Ovary (tissue), 9 donors: ENCODE data around the gene ATP8A1. TPM values are rescaled to one million over a fixed set of nuclear protein-coding genes. Genes with fewer than 3 reads are reported as not detected.

Source experiments
- DNase-seq, 5 donors: peaks; one replicate each; pipeline ENCODE4 v3.0.0-alpha.2; 2019 to 2020
- H3K27ac ChIP-seq, 2 donors: fragments of 200-600 bp; one replicate each; pipeline versions ENCODE4 v1.5.1 to v1.8.0; 2019 to 2022
- H3K27me3 ChIP-seq: fragments of 200-600 bp; one replicate; pipeline ENCODE4 v1.8.0; 2022
- H3K36me3 ChIP-seq: fragments of 200-600 bp; sonication (generic); one replicate; pipeline ENCODE4 v1.5.1; 2019
- H3K4me1 ChIP-seq: one replicate; pipeline ENCODE4 v1.8.1; 2013; ENCODE audit warnings: mild to moderate bottlenecking, moderate library complexity; ENCODE audit not compliant: insufficient read depth
- H3K4me3 ChIP-seq: fragments of 200-600 bp; sonication (generic); one replicate; pipeline ENCODE4 v1.5.1; 2017
- H3K9me3 ChIP-seq, 2 donors: fragments of 200-600 bp in 1 of 2; sonication (generic) in 1 of 2; one replicate each; pipeline versions ENCODE4 v1.5.1 to v1.8.1; 2013 to 2019; ENCODE audit warnings: mild to moderate bottlenecking in 1 of 2, moderate library complexity in 1 of 2
- CTCF ChIP-seq, 3 donors: fragments of 450-650 bp in 2 of 3; fragments of 200-600 bp in 1 of 3; IDR thresholded peaks; one replicate each; pipeline versions ENCODE4 v1.5.1 to v1.8.0; 2016 to 2022; ENCODE audit warnings: antibody characterized with exemption in 3 of 3, mild to moderate bottlenecking in 1 of 3
- EP300 ChIP-seq: sonication (generic); formaldehyde crosslinking; IDR thresholded peaks from one replicate; pipeline ENCODE4 v1.6.1; 2017; ENCODE audit warnings: antibody characterized with exemption
- POLR2A ChIP-seq: fragments of 450-650 bp; IDR thresholded peaks from one replicate; pipeline ENCODE4 v1.6.1; 2017; ENCODE audit warnings: antibody characterized with exemption, mild to moderate bottlenecking, moderate library complexity
- WGBS, 3 donors: extraction: QIAGEN DNeasy Blood & Tissue Kit in 1 of 3; methylation state at CpG; one replicate each; pipeline versions ENCODE4 v1.1.5 to v1.1.7; 2013 to 2017; 5-methylcytosine and 5-hydroxymethylcytosine counted together
- intact Hi-C, 4 donors: fragments of 100-400 bp; cut with DNase I; formaldehyde crosslinking; loops; one replicate each; pipeline versions ENCODE4 v1.11.0 to v1.15.1; 2022 to 2023
- polyA plus RNA-seq, 2 donors: library from polyadenylated mRNA; stranded (reverse); fragments of 200-250 nt in 1 of 2; fragments of 350-450 nt in 1 of 2; fragmentation: Illumina TruSeq in 1 of 2; extraction: RNeasy Lipid Tissue Mini Kit (QIAGEN cat#74804) in 1 of 2; gene quantifications; one replicate each; pipeline ENCODE4 v1.2.3, GENCODE V29; 2013 to 2014
- total RNA-seq, 7 donors: library from RNA; depleted of rRNA in 2 of 7; stranded (reverse); fragments of >200 nt in 2 of 7; fragmentation: NEBNext Ultra II Directional in 3 of 7; extraction: Animal tissue kit (Norgen Biotek cat#: 25700) in 3 of 7; gene quantifications; one replicate each; pipeline versions ENCODE4 v1.1.0 to v1.2.4, GENCODE V29; 2016 to 2023
- donor health status: DM: no; HTN: no; CAD: no; lungs with moderate emphysema.
- donor health status: DM: no; HTN: no; CAD: no.
- donor health status: Bipolar disorder and iron deficiency.
- donor health status: DM: yes; HTN: yes; CAD: no.
- donor health status: DM: no; HTN: no; CAD: no.
- donor health status: DM: yes; HTN: yes; CAD: no.

The ATP8A1 gene
- total and polyA plus RNA-seq, 9 donors = 10.0 to 73.2 (median 21.6) TPM

DNA sequence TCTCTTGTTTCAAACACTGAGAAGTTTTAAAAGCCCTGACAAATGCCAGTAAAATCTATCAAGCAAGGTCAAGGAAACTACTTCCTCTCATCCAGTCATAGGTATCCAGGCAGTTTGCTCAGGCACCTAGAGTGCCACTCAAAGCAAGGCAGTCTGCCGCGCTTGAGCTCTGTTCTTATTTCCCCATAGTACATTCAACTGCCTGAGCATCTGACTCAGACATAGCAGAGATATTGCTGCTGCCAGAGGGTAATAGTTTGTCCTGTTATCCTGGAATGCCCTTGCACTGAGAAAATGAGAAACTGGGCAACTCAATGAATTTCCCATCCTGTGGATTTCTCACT, 16.1 kb upstream of the ATP8A1 start:
- H3K27ac ChIP-seq = no peak overlapping the region
- no peaks in the 10 kb centered on the region for H3K36me3 ChIP-seq
- no peak for TF ChIP-seq CTCF (IDR thresholded peaks at IDR 0.05)
- no peak for TF ChIP-seq EP300
- TF ChIP-seq POLR2A = no peak
- no peaks in the 10 kb centered on the region for H3K9me3 ChIP-seq
- intact Hi-C loops = no loop called here
- DNase-seq = peak in 1 of 5 donors; percentile 14
- no peaks in the 10 kb centered on the region for H3K27me3 ChIP-seq
- H3K4me1 ChIP-seq = no peaks in the 10 kb centered on the region
- WGBS, 3 donors = 7 to 10% (median 9%) methylated on average over 2 of the region's 2 CpGs
- H3K4me3 ChIP-seq = no peak overlapping the region

GRCh38 chr4:42672359-42673081, 15.6 kb upstream of the ATP8A1 start:
- no peak for TF ChIP-seq POLR2A
- Histone ChIP-seq H3K4me1 (no peaks in the 10 kb centered on the region), H3K4me3 (no peak overlapping the region), H3K9me3 (no peaks in the 10 kb centered on the region), H3K36me3 (no peaks in the 10 kb centered on the region), H3K27me3 (no peaks in the 10 kb centered on the region), H3K27ac (no peak overlapping the region)
- no peak for DNase-seq
- intact Hi-C loops = no loop called here
- 34 to 46% (median 40%) methylated on average over 2 of the region's 2 CpGs for WGBS, 3 donors

- 51 to 65% (median 58%) methylated on average over 4 of the region's 4 CpGs for WGBS, 3 donors
- no peaks in the 10 kb centered on the region for H3K27me3 ChIP-seq
- no peaks in the 10 kb centered on the region for H3K4me1 ChIP-seq
- no peaks in the 10 kb centered on the region for H3K9me3 ChIP-seq
- no peak overlapping the region for H3K27ac ChIP-seq
- no peaks in the 10 kb centered on the region for H3K36me3 ChIP-seq
- H3K4me3 ChIP-seq = no peak overlapping the region
- intact Hi-C loops = no loop called here
- TF ChIP-seq EP300 = no peak
- no peak for TF ChIP-seq POLR2A
- no peak for TF ChIP-seq CTCF (IDR thresholded peaks at IDR 0.05)
- no peak for DNase-seq
These were observed 14.7 kb upstream of the ATP8A1 start for GRCh38 chr4:42671431-42672194.

GRCh38 chr4:42658261-42658660, 1.4 kb upstream of the ATP8A1 start:
- DNase-seq = no peak
- Histone ChIP-seq H3K27me3 (no peaks in the 10 kb centered on the region), H3K27ac (peak overlapping the region in 1 of 2 donors; percentile 88), H3K9me3 (no peaks in the 10 kb centered on the region), H3K4me1 (peaks cover 6% of the 10 kb centered on the region), H3K4me3 (no peak overlapping the region), H3K36me3 (no peaks in the 10 kb centered on the region)
- WGBS, 3 donors = 45 to 55% (median 54%) methylated on average over 2 of the region's 2 CpGs
- intact Hi-C loops = loop anchor here in 1 of 4 donors (10.0 kb wide), 1 partner anchor 73 kb away; no protein-coding TSS in a partner anchor
- TF ChIP-seq EP300 = no peak
- TF ChIP-seq CTCF (IDR thresholded peaks at IDR 0.05) = no peak
- TF ChIP-seq POLR2A = no peak

- Histone ChIP-seq H3K4me3 (peak overlapping the region; percentile 64), H3K9me3 (no peaks in the 10 kb centered on the region), H3K4me1 (peaks cover 6% of the 10 kb centered on the region), H3K27ac (peak overlapping the region; percentile 61 to 88), H3K36me3 (no peaks in the 10 kb centered on the region), H3K27me3 (no peaks in the 10 kb centered on the region)
- 0% methylated on average over 27 to 31 of the region's 31 CpGs for WGBS, 3 donors
- intact Hi-C loops = loop anchor here in 1 of 4 donors (10.0 kb wide), 1 partner anchor 72 kb away; no protein-coding TSS in a partner anchor
- no peak for DNase-seq
- TF ChIP-seq EP300 (no peak), CTCF (IDR thresholded peaks at IDR 0.05) (peak in 1 of 3 donors; percentile 1), POLR2A (peak; percentile 12)
These were observed 294 bp downstream of the ATP8A1 start for GRCh38 chr4:42656679-42656943.
